Adrenal gland (tissue), 5 donors: ENCODE data around the gene TMEM117.

ENCODE experiments used
- CTCF ChIP-seq, 6 experiments: fragments of 450-650 bp in 4 of 6; fragments of 200-600 bp in 2 of 6; sonication (generic) in 1 of 6; IDR thresholded peaks; 1 replicate in 5 of 6; 2 replicates in 1 of 6; pipeline versions ENCODE4 v1.5.1 to v1.8.0; 2016 to 2021; ENCODE audit warnings: antibody characterized with exemption in 6 of 6, mild to moderate bottlenecking in 2 of 6, moderate library complexity in 1 of 6
- POLR2A ChIP-seq, 2 donors: fragments of 450-650 bp; IDR thresholded peaks; one replicate each; pipeline ENCODE4 v1.6.1; 2017; ENCODE audit warnings: antibody characterized with exemption in 2 of 2, mild to moderate bottlenecking in 2 of 2, moderate library complexity in 1 of 2
- donor health status: DM: no; HTN: no; CAD: no.

- TF ChIP-seq POLR2A (IDR thresholded peaks at IDR 0.05) (no peak), CTCF (IDR thresholded peaks at IDR 0.05) (no peak)
Observed at GRCh38 chr12:43832463-43833168, 3.3 kb upstream of the TMEM117 start.
